B cell (primary cell): Measurements from ENCODE around the gene TUBGCP2. TPM values are rescaled to one million over a fixed set of nuclear protein-coding genes. Genes with fewer than 3 reads are reported as not detected.
A peak's percentile ranks its signal among the peaks of the same experiment; 100 is the strongest.

Experiments
- ATAC-seq: fragments of 200-7000 bp; cut with Tn5 transposase; one replicate; pipeline ENCODE4 v1.10.0; 2021; ENCODE audit warnings: low read depth, mild to moderate bottlenecking, moderate number of reproducible peaks, moderate library complexity
- CTCF ChIA-PET: fragments of 350-600 bp; sonication (Branson Sonifier 250); formaldehyde crosslinking; loops from one replicate; lab custom pipeline; 2021; ENCODE audit warnings: antibody characterized with exemption, inconsistent platforms; lab: Charles Lee
- POLR2A ChIA-PET: fragments of 350-600 bp; sonication (Branson Sonifier 250); formaldehyde crosslinking; loops from one replicate; lab custom pipeline; 2021; ENCODE audit warnings: antibody characterized with exemption; lab: Charles Lee
- DNase-seq: peaks from one replicate; pipeline ENCODE4 v3.0.0; 2013
- H2AFZ ChIP-seq: 2 replicates; pipeline ENCODE4 v1.6.1; 2012; ENCODE audit warnings: mild to moderate bottlenecking, low read depth, low read length; ENCODE audit not compliant: insufficient read depth, poor library complexity, severe bottlenecking
- H3K27ac ChIP-seq, 2 donors: 1 replicate in 1 of 2; 2 replicates in 1 of 2; pipeline ENCODE4 v1.5.1; 2012 to 2013; ENCODE audit warnings: low read length in 2 of 2, mild to moderate bottlenecking in 2 of 2, moderate library complexity in 1 of 2
- H3K27me3 ChIP-seq, 4 experiments: fragments of 200-600 bp in 1 of 4; sonication (generic) in 1 of 4; replicated peaks in 1 of 4; 1 replicate in 2 of 4; 2 replicates in 2 of 4; pipeline versions ENCODE4 v1.6.1 to v1.7.0; 2013 to 2016; ENCODE audit warnings: low read length in 3 of 4, mild to moderate bottlenecking in 2 of 4, mixed read lengths in 1 of 4, moderate library complexity in 1 of 4; ENCODE audit not compliant: insufficient read depth in 4 of 4, control insufficient read depth in 3 of 4; ENCODE audit errors: control extremely low read depth in 1 of 4
- H3K36me3 ChIP-seq, 2 experiments: replicated peaks in 1 of 2; 1 replicate in 1 of 2; 2 replicates in 1 of 2; pipeline versions ENCODE4 v1.6.1 to v1.7.1; 2013; ENCODE audit warnings: low read length in 1 of 2; ENCODE audit not compliant: insufficient read depth in 2 of 2, control insufficient read depth in 1 of 2; ENCODE audit errors: control extremely low read depth in 1 of 2, extremely low read depth in 1 of 2
- H3K4me1 ChIP-seq, 2 donors: fragments of 200-600 bp in 1 of 2; sonication (generic) in 1 of 2; 1 replicate in 1 of 2; 2 replicates in 1 of 2; pipeline versions ENCODE4 v1.5.1 to v1.6.1; 2013 to 2017; ENCODE audit warnings: low read length in 2 of 2; ENCODE audit not compliant: control insufficient read depth in 2 of 2, insufficient read depth in 2 of 2
- H3K4me2 ChIP-seq: replicated peaks from 2 replicates; pipeline ENCODE3; 2012; ENCODE audit warnings: mild to moderate bottlenecking, low read depth, low read length; ENCODE audit not compliant: poor library complexity, severe bottlenecking
- H3K4me3 ChIP-seq, 5 experiments: fragments of 200-600 bp in 1 of 5; sonication (generic) in 1 of 5; 1 replicate in 3 of 5; 2 replicates in 2 of 5; pipeline versions ENCODE4 v1.5.1 to v1.7.0; 2011 to 2016; ENCODE audit warnings: low read length in 4 of 5, mild to moderate bottlenecking in 4 of 5, low read depth in 2 of 5, control low read depth in 1 of 5, moderate library complexity in 1 of 5; ENCODE audit not compliant: insufficient read depth in 1 of 5; ENCODE audit errors: control extremely low read depth in 1 of 5, extremely low read depth in 1 of 5
- H3K79me2 ChIP-seq: fragments of 200-600 bp; sonication (generic); one replicate; pipeline ENCODE4 v1.6.0; 2016; ENCODE audit warnings: low read length; ENCODE audit not compliant: control insufficient read depth, insufficient read depth
- H3K9ac ChIP-seq: fragments of 200-600 bp; sonication (generic); 2 replicates; pipeline ENCODE4 v1.6.1; 2017; ENCODE audit warnings: mild to moderate bottlenecking, low read length, moderate library complexity
- H3K9me3 ChIP-seq, 3 donors: one replicate each; pipeline versions ENCODE4 v1.6.1 to v1.7.1; 2013; ENCODE audit warnings: low read length in 2 of 3; ENCODE audit not compliant: control insufficient read depth in 2 of 3, insufficient read depth in 1 of 3; ENCODE audit errors: control extremely low read depth in 1 of 3
- H4K20me1 ChIP-seq: 2 replicates; pipeline ENCODE4 v1.6.0; 2012; ENCODE audit warnings: mild to moderate bottlenecking, low read length; ENCODE audit not compliant: insufficient read depth, control insufficient read depth, poor library complexity, severe bottlenecking
- H3K27ac Mint-ChIP-seq: one replicate; pipeline ENCODE4 v1.8.0; 2021; ENCODE audit warnings: mixed read lengths
- H3K27me3 Mint-ChIP-seq: one replicate; pipeline ENCODE4 v1.8.0; 2021; ENCODE audit warnings: mixed read lengths
- H3K4me1 Mint-ChIP-seq: one replicate; pipeline ENCODE4 v1.8.0; 2021; ENCODE audit warnings: mixed read lengths
- H3K4me3 Mint-ChIP-seq: one replicate; pipeline ENCODE4 v1.8.0; 2021; ENCODE audit warnings: mixed read lengths
- H3K9me3 Mint-ChIP-seq: one replicate; pipeline ENCODE4 v1.8.0; 2022; ENCODE audit warnings: mixed read lengths; ENCODE audit not compliant: insufficient read depth
- CTCF ChIP-seq: fragments of 200-600 bp; IDR thresholded peaks from one replicate; pipeline ENCODE4 v1.8.0; 2022; ENCODE audit warnings: antibody characterized with exemption, mild to moderate bottlenecking
- EZH2 ChIP-seq: IDR thresholded peaks from 2 replicates; pipeline ENCODE4 v1.6.1; 2012; ENCODE audit warnings: borderline replicate concordance, low read depth, mild to moderate bottlenecking, moderate library complexity, low read length; ENCODE audit not compliant: insufficient read depth, poor library complexity, severe bottlenecking
- WGBS: methylation state at CpG from one replicate; pipeline ENCODE4 v1.1.5; 2013; ENCODE audit warnings: missing lambda C conversion rate; ENCODE audit not compliant: insufficient coverage; 5-methylcytosine and 5-hydroxymethylcytosine counted together
- intact Hi-C: fragments of 100-400 bp; cut with micrococcal nuclease; formaldehyde crosslinking; loops from one replicate; pipeline ENCODE4 v1.10.0; 2022
- polyA plus RNA-seq: library from polyadenylated mRNA; depleted of rRNA; stranded (reverse); fragments of >200 nt; gene quantifications from 2 replicates; pipeline ENCODE4 v1.2.3, GENCODE V29; 2012
- total RNA-seq, 2 donors: library from RNA; stranded (reverse); fragments of 120-200 nt in 1 of 2; gene quantifications; 1 replicate in 1 of 2; 2 replicates in 1 of 2; pipeline versions ENCODE4 v1.2.3 to v1.2.4, GENCODE V29; 2013 to 2022

Gene TUBGCP2
- total and polyA plus RNA-seq, 2 donors (not counting 1 experiment from before 2014, with no cell fraction given), result 50.3 to 90.3 TPM

GRCh38 chr10:133258818-133259601, 49.7 kb downstream of the TUBGCP2 start:
- 3% methylated on average over 24 of the region's 24 CpGs for WGBS
- peaks cover 53 to 65% of the 10 kb centered on the region in 2 donors for H3K4me1 ChIP-seq
- Mint-ChIP-seq H3K4me1 (peaks cover 57% of the 10 kb centered on the region), H3K4me3 (peak overlapping the region; percentile 89), H3K27me3 (no peaks in the 10 kb centered on the region), H3K9me3 (no peaks in the 10 kb centered on the region), H3K27ac (peak overlapping the region; percentile 92)
- H3K4me3 ChIP-seq, result no peak overlapping the region
- intact Hi-C loops, result loop anchor here (2.0 kb wide), 2 partner anchors 18 to 50 kb away; partner anchors contain the start of genes TUBGCP2 and ZNF511
- ChIA-PET POLR2A (interaction anchor here (2.1 to 3.5 kb wide), 2 partner anchors 17 to 19 kb away, joined by 10 to 12 read pairs; partner anchors contain the start of gene ADAM8), CTCF (interaction anchor here (1.0 to 8.9 kb wide), 10 partner anchors 16 to 131 kb away, joined by 3 to 80 read pairs (median 10); partner anchors contain the start of gene ADAM8)
- H3K36me3 ChIP-seq, result peaks cover 0 to 8% of the 10 kb centered on the region in 2 experiments
- H3K9ac ChIP-seq, result no peak overlapping the region
- peak overlapping the region; percentile 86 for H3K4me2 ChIP-seq
- ATAC-seq, result no peak
- no peak for TF ChIP-seq CTCF
- TF ChIP-seq EZH2, result no peak
- H4K20me1 ChIP-seq, result no peaks in the 10 kb centered on the region
- H3K27me3 ChIP-seq, result no peaks in the 10 kb centered on the region
- peak; percentile 62 for DNase-seq
- H3K79me2 ChIP-seq, result no peaks in the 10 kb centered on the region
- H2AFZ ChIP-seq, result peak overlapping the region; percentile 87
- no peaks in the 10 kb centered on the region for H3K9me3 ChIP-seq
- H3K27ac ChIP-seq, result peak overlapping the region; percentile 34 to 60
